ENCODE data around the gene MDM1. TPM values are rescaled to one million over a fixed set of nuclear protein-coding genes. Genes with fewer than 3 reads are reported as not detected.

Gene MDM1
- total and polyA plus RNA-seq, 2 of the 13 experiments (the other 11 are each of a cell fraction or from before 2014, with no cell fraction given): 4.6 to 15.2 TPM

GRCh38 chr12:68364893-68365725, 32.9 kb upstream of the MDM1 start (continued):
- TF ChIP-seq TEF (CRISPR knock-in tag; IDR thresholded peaks at IDR 0.05): no peak
- no peak for TF ChIP-seq ZNF639 (CRISPR knock-in tag; conservative IDR thresholded peaks at IDR 0.05)
- no peak for TF ChIP-seq ZNF460 (CRISPR knock-in tag; IDR thresholded peaks at IDR 0.05; ENCODE audit: borderline replicate concordance)
- no peak for TF ChIP-seq TIGD3 (CRISPR knock-in tag; IDR thresholded peaks at IDR 0.05; ENCODE audit: borderline replicate concordance)
- TF ChIP-seq ZNF75D (CRISPR knock-in tag; IDR thresholded peaks at IDR 0.05; ENCODE audit: borderline replicate concordance): no peak
- TF ChIP-seq PBX3 (CRISPR knock-in tag; IDR thresholded peaks at IDR 0.05; ENCODE audit: borderline replicate concordance): no peak
- TF ChIP-seq E2F5 (CRISPR knock-in tag; conservative IDR thresholded peaks at IDR 0.05): no peak
- TF ChIP-seq ZNF616 (CRISPR knock-in tag; IDR thresholded peaks at IDR 0.05; ENCODE audit: low read depth): no peak
- peak; percentile 67; the same call in 1 of the 2 replicates for TF ChIP-seq ZNF136 (CRISPR knock-in tag; IDR thresholded peaks at IDR 0.05; ENCODE audit: low read depth)
- TF ChIP-seq GABPB1 (CRISPR knock-in tag; IDR thresholded peaks at IDR 0.05): peak; percentile 75
- no peak for TF ChIP-seq HCFC1 (IDR thresholded peaks at IDR 0.05; ENCODE audit: low read depth, low read length)
- no peak; the same call in 1 of the 2 replicates for TF ChIP-seq ZNF318 (CRISPR knock-in tag; IDR thresholded peaks at IDR 0.05)
